ENCODE results near the gene KCNJ8.

The KCNJ8 gene

DNA sequence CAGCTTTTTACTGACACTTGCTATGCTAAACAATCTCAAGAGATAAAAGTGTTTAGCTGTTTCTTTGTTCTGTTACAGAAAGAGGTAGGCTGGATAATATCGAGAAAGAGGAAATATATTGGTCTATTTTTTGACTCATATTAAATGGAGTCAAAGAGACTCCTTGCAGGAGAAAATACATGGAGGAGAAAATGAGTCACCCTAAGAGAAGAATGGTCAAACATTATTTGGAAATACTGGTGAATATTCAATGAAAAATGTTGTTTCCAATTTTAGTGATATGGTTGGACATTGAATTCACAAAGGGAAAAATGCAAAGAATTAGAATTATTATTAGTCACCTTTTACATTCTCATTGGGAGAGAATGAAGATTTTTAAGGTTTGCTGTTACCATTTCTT is 3.2 kb downstream of the KCNJ8 start:
- DNase-seq (ENCODE audit: low read depth): no peak
- TF ChIP-seq, protein P1, sequence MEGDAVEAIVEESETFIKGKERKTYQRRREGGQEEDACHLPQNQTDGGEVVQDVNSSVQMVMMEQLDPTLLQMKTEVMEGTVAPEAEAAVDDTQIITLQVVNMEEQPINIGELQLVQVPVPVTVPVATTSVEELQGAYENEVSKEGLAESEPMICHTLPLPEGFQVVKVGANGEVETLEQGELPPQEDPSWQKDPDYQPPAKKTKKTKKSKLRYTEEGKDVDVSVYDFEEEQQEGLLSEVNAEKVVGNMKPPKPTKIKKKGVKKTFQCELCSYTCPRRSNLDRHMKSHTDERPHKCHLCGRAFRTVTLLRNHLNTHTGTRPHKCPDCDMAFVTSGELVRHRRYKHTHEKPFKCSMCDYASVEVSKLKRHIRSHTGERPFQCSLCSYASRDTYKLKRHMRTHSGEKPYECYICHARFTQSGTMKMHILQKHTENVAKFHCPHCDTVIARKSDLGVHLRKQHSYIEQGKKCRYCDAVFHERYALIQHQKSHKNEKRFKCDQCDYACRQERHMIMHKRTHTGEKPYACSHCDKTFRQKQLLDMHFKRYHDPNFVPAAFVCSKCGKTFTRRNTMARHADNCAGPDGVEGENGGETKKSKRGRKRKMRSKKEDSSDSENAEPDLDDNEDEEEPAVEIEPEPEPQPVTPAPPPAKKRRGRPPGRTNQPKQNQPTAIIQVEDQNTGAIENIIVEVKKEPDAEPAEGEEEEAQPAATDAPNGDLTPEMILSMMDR (IDR thresholded peaks at IDR 0.05; ENCODE audit: low read depth, low read length, missing control alignments): no peak

DNA sequence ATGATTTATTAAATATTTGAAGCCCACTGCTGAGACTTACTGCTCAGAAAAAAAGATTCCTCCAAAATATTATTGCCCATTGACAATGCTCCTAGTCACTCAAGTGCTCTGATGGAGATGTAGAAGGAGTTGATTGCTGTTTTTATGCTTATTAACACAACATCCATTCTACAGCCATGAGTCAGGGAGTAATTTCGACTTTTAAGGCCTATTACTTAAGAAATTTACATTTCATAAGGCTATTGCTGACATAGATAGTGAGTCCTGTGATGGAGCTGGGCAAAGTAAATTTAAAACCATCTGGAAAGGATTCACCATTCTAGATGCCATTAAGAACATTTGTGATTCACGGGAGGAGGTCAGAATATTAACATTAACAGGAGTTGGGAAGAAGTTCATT is 5.2 kb downstream of the KCNJ8 start:
- no peak overlapping the region for H3K4me3 ChIP-seq (ENCODE audit: low read depth, low read length)
- TF ChIP-seq, protein P1 (IDR thresholded peaks at IDR 0.05; ENCODE audit: low read depth, low read length, missing control alignments): no peak
- no peak for DNase-seq (ENCODE audit: low read depth)

More for the DNA sequence above, 3.2 kb downstream of the KCNJ8 start:
- H3K4me3 ChIP-seq (ENCODE audit: low read depth, low read length): no peak overlapping the region

DNA sequence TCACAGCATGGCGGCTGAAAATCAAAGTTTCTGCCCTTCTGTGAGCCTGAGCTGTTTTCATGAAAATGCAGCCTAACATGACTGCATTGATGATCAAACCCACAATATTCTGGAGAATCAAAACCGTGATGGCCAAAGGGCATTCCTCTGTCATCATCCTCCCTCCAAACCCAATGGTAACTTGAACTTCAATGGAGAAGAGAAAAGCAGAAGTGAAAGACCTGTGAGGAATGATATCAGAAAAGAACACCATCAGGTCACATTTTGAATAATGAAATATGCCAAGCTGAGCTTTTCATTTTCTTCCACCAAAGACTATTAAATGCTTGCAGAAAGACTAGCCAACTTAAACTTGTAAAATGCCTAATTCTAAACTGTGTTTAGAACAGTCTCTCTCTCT is 8.1 kb downstream of the KCNJ8 start:
- TF ChIP-seq, protein P1 (IDR thresholded peaks at IDR 0.05; ENCODE audit: low read depth, low read length, missing control alignments): no peak
- no peak overlapping the region for H3K4me3 ChIP-seq (ENCODE audit: low read depth, low read length)
- DNase-seq (ENCODE audit: low read depth): no peak

DNA sequence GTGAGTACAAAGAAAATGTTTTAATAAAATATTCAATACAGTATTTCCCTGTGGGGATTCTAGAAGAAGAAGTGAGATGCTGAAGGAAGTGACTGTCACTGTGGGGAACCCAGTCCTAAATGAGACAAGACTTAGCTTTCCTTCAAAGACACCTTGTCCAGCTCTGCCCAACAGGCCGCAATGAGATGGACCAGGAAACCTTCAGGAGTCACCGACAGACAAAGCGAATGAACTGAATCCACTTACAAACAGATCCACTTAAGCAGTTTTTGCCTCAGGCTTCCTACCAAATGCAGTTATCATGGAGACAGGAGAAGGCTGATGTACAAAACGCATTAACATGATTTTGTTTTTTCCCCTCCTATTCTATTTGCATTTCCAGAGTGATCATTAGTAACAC is 9.6 kb downstream of the KCNJ8 start:
- TF ChIP-seq, protein P1 (IDR thresholded peaks at IDR 0.05; ENCODE audit: low read depth, low read length, missing control alignments): no peak
- no peak overlapping the region for H3K4me3 ChIP-seq (ENCODE audit: low read depth, low read length)
- no peak for DNase-seq (ENCODE audit: low read depth)

DNA sequence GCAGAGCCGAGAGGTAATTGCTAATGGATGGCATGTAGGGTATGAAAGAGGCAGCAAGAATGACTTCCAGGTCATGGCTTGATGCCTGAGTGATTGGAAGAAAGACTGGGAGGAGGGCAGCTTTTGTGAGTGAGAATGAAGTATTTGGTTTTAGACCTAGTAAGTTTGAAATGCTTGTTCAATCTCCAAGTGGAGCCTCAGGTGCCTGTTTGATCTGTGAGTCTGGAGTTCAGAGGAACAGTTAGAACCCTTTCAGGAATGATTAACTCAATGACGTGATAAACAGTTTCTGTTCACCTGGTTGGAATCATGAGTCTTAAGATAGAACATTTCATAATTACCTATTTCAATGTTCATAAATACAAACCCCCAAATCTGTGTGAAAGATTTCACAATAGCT is 10.4 kb downstream of the KCNJ8 start:
- no peak overlapping the region for H3K4me3 ChIP-seq (ENCODE audit: low read depth, low read length)
- TF ChIP-seq, protein P1 (IDR thresholded peaks at IDR 0.05; ENCODE audit: low read depth, low read length, missing control alignments): no peak
- DNase-seq (ENCODE audit: low read depth): no peak

DNA sequence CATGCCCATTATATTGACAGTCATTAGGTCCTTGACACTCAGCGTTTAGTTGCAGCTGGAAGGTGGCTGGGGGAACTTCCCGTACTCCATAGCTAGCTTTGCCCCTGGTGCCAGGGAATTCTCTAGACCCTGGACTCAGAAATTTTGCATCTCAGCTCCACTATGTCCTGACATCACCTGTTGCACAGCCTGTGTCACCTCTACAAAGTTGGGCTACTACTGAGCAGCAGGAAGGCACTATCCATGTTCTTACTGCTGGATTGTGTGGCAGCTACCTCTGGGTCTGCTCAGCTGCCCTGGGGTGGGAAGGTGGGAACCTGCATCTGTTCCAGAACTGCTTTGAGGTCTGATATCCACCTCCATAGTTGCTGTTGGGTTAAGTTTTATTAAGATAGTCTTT is 11.0 kb downstream of the KCNJ8 start:
- TF ChIP-seq, protein P1 (IDR thresholded peaks at IDR 0.05; ENCODE audit: low read depth, low read length, missing control alignments): no peak
- DNase-seq (ENCODE audit: low read depth): no peak
- no peak overlapping the region for H3K4me3 ChIP-seq (ENCODE audit: low read depth, low read length)

DNA sequence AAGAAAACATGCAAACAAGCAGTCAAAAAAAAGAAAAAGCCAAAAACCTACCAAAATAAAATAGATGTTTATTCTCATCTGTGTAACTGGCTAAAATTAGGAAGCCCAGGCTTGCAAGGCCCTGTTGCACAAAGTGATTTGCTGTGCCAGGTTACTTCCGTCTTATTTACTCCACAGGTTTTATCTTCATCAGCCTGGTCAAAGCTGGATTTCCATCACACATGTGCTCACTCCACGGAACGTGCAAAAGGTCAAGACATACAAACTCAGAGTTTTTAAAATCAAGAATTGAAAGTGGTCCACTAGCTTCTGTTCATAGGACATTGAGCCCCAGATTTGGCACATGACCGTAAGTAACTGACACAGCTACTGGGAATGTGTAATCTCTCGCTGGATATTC is 14.8 kb downstream of the KCNJ8 start:
- DNase-seq (ENCODE audit: low read depth): no peak
- TF ChIP-seq, protein P1 (IDR thresholded peaks at IDR 0.05; ENCODE audit: low read depth, low read length, missing control alignments): no peak
- H3K4me3 ChIP-seq (ENCODE audit: low read depth, low read length): no peak overlapping the region
